K562 (cell line): ENCODE results near the gene RBBP4. TPM values are rescaled to one million over a fixed set of nuclear protein-coding genes. Genes with fewer than 3 reads are reported as not detected.
A peak's percentile ranks its signal among the peaks of the same experiment; 100 is the strongest.

ENCODE experiments used
- ATAC-seq: fragments of 200-7000 bp; cut with Tn5 transposase; 3 replicates; pipeline ENCODE4 v1.9.1; 2020; ENCODE audit warnings: moderate library complexity
- BruUV-seq: library from RNA; stranded (reverse); fragments of 400-500 nt; replicated peaks from 2 replicates; lab custom pipeline; 2021; lab: Mats Ljungman, UMichigan
- CTCF ChIA-PET: fragments of 300-600 bp; formaldehyde crosslinking; extraction: SDS; loops from one replicate; lab custom pipeline; 2021; ENCODE audit warnings: low intra/inter-chr PET ratio; lab: Yijun Ruan, JAX
- POLR2A ChIA-PET: fragments of 300-600, 350-650 bp; sonication (Branson Sonifier 250); formaldehyde crosslinking; extraction: SDS; loops from one replicate; lab custom pipeline; 2021; ENCODE audit warnings: antibody characterized with exemption, inconsistent platforms; lab: Yijun Ruan, JAX
- DNase-seq, 4 experiments: peaks; one replicate each; pipeline versions ENCODE4 v3.0.0 to v3.0.0-alpha.2; 2011 to 2018; ENCODE audit warnings: low spot score in 3 of 4, mixed read lengths in 3 of 4; ENCODE audit errors: extremely low read depth in 1 of 4
- FAIRE-seq: peaks from 2 replicates; lab custom pipeline; 2011; peaks lifted over from hg19 to GRCh38; lab: Jason Lieb, UNC
- H2AFZ ChIP-seq: 2 replicates; pipeline ENCODE4 v1.6.0; 2011; ENCODE audit warnings: low read depth, low read length, control low read depth, inconsistent platforms
- H3K27ac ChIP-seq: fragments of 200-600 bp; 3 replicates; pipeline ENCODE4 v1.8.0; 2011; ENCODE audit warnings: low read depth, mild to moderate bottlenecking, control low read depth, inconsistent platforms, low read length, moderate library complexity, mixed read lengths; ENCODE audit errors: extremely low read depth
- H3K27me3 ChIP-seq, 2 experiments: fragments of 300-600 bp in 1 of 2; 2 replicates in 1 of 2; 3 replicates in 1 of 2; pipeline versions ENCODE4 v1.6.0 to v1.8.0; 2011; ENCODE audit warnings: inconsistent platforms in 2 of 2, low read length in 2 of 2, mild to moderate bottlenecking in 1 of 2, mixed read lengths in 1 of 2, moderate library complexity in 1 of 2; ENCODE audit not compliant: control insufficient read depth in 2 of 2, insufficient read depth in 2 of 2
- H3K36me3 ChIP-seq: fragments of 300-600 bp; 3 replicates; pipeline ENCODE4 v1.8.0; 2011; ENCODE audit warnings: mild to moderate bottlenecking, low read length, inconsistent platforms; ENCODE audit not compliant: control insufficient read depth, insufficient read depth
- H3K4me1 ChIP-seq, 2 experiments: fragments of 200-600 bp in 1 of 2; replicated peaks in 1 of 2; 2 replicates in 1 of 2; 3 replicates in 1 of 2; pipeline versions ENCODE4 v1.5.1 to v1.8.0; 2011; ENCODE audit warnings: inconsistent platforms in 2 of 2, low read length in 2 of 2, mild to moderate bottlenecking in 1 of 2, mixed read lengths in 1 of 2, moderate library complexity in 1 of 2; ENCODE audit not compliant: control insufficient read depth in 2 of 2, insufficient read depth in 2 of 2
- H3K4me2 ChIP-seq: 2 replicates; pipeline ENCODE4 v1.6.1; 2011; ENCODE audit warnings: low read length, control low read depth, inconsistent platforms, mixed read lengths; ENCODE audit not compliant: insufficient read depth
- H3K4me3 ChIP-seq: fragments of 200-600 bp; sonication (generic), shearing (Covaris generic); 2 replicates; pipeline ENCODE4 v1.5.1; 2016; ENCODE audit warnings: control low read depth, inconsistent platforms
- H3K79me2 ChIP-seq: fragments of 200-600 bp; 3 replicates; pipeline ENCODE4 v1.8.0; 2011; ENCODE audit warnings: low read length, inconsistent platforms; ENCODE audit not compliant: control insufficient read depth, insufficient read depth
- H3K9ac ChIP-seq, 2 experiments: 2 replicates each; pipeline versions ENCODE4 v1.6.0 to v1.6.1; 2011; ENCODE audit warnings: low read depth in 2 of 2, low read length in 2 of 2, control low read depth in 1 of 2, inconsistent platforms in 1 of 2, mild to moderate bottlenecking in 1 of 2, mixed read lengths in 1 of 2; ENCODE audit not compliant: insufficient read depth in 1 of 2
- H3K9me1 ChIP-seq: one replicate; pipeline ENCODE4 v1.6.0; 2011; ENCODE audit warnings: inconsistent platforms, mild to moderate bottlenecking, low read length, moderate library complexity; ENCODE audit not compliant: control insufficient read depth, insufficient read depth
- H3K9me3 ChIP-seq: replicated peaks from 2 replicates; pipeline ENCODE4 v1.5.1; 2011; ENCODE audit warnings: low read depth, low read length, inconsistent platforms; ENCODE audit not compliant: control insufficient read depth, insufficient read depth
- H4K20me1 ChIP-seq: replicated peaks from 2 replicates; pipeline ENCODE4 v1.6.1; 2011; ENCODE audit warnings: low read length, inconsistent platforms, mixed read lengths; ENCODE audit not compliant: control insufficient read depth, insufficient read depth
- BCOR ChIP-seq: fragments of 450-650 bp; IDR thresholded peaks from 2 replicates; pipeline ENCODE4 v1.6.1; 2016
- CREM ChIP-seq: IDR thresholded peaks from 2 replicates; pipeline ENCODE4 v1.6.1; 2014; ENCODE audit warnings: antibody characterized with exemption, low read depth
- ESRRB ChIP-seq: fragments of 250-450 bp; sonication (Bioruptor Pico); IDR thresholded peaks from 2 replicates; pipeline ENCODE4 v1.5.0; 2020; ENCODE audit warnings: mild to moderate bottlenecking, moderate library complexity, borderline replicate concordance
- FOXA3 ChIP-seq, 2 experiments: fragments of 450-650 bp in 1 of 2; sonication (generic) in 1 of 2; formaldehyde crosslinking; IDR thresholded peaks in 1 of 2; conservative IDR thresholded peaks in 1 of 2; 2 replicates each; pipeline versions ENCODE4 v1.4.0 to v1.8.0; 2020 to 2022; ENCODE audit warnings: mild to moderate bottlenecking in 2 of 2, missing genetic modification reagents in 1 of 2
- MEIS2 ChIP-seq: fragments of 450-650 bp; IDR thresholded peaks from 2 replicates; pipeline ENCODE4 v1.6.1; 2014; ENCODE audit warnings: mild to moderate bottlenecking; ENCODE audit not compliant: partially characterized antibody
- PATZ1 ChIP-seq: fragments of 250-450 bp; sonication (Bioruptor Pico); IDR thresholded peaks from 2 replicates; pipeline ENCODE4 v1.5.0; 2020; ENCODE audit warnings: mild to moderate bottlenecking, borderline replicate concordance
- PTTG1 ChIP-seq: fragments of 450-650 bp; IDR thresholded peaks from 2 replicates; pipeline ENCODE4 v1.6.1; 2016; ENCODE audit warnings: low read depth, mild to moderate bottlenecking, missing genetic modification characterization, missing compliant biosample characterization
- RBM25 ChIP-seq: fragments of 200-400 bp; formaldehyde crosslinking; IDR thresholded peaks from 2 replicates; pipeline ENCODE4 v1.6.1; 2018; ENCODE audit warnings: low read length, low read depth, moderate library complexity; ENCODE audit not compliant: severe bottlenecking
- RBM39 ChIP-seq: fragments of 200-400 bp; formaldehyde crosslinking; optimal IDR thresholded peaks from 2 replicates; pipeline ENCODE3; 2018; ENCODE audit warnings: low read depth, low read length
- SP1 ChIP-seq: sonication (generic); formaldehyde crosslinking; IDR thresholded peaks from 2 replicates; pipeline ENCODE4 v1.8.1; 2022; ENCODE audit warnings: mild to moderate bottlenecking, missing genetic modification reagents
- TCF3 ChIP-seq: sonication (generic); formaldehyde crosslinking; IDR thresholded peaks from 2 replicates; pipeline ENCODE4 v1.4.0; 2020; ENCODE audit warnings: mild to moderate bottlenecking, missing genetic modification reagents
- VEZF1 ChIP-seq: fragments of 200-800 bp; sonication (Bioruptor generic); IDR thresholded peaks from 2 replicates; pipeline ENCODE4 v1.6.1; 2017; ENCODE audit warnings: missing genetic modification characterization, missing compliant biosample characterization
- ZNF23 ChIP-seq: fragments of 250-450 bp; sonication (Bioruptor Pico); IDR thresholded peaks from 2 replicates; pipeline ENCODE4 v1.4.0; 2020; ENCODE audit warnings: mild to moderate bottlenecking
- WGBS: fragments of 100-300 bp; shearing (Covaris generic); methylation state at CpG from one replicate; pipeline ENCODE4 v1.1.6; 2016; ENCODE audit warnings: low coverage, mixed read lengths; ENCODE audit not compliant: insufficient coverage; ENCODE audit errors: missing lambda C conversion rate; 5-methylcytosine and 5-hydroxymethylcytosine counted together
- in situ Hi-C: fragments of 300-500 bp; cut with MboI; formaldehyde crosslinking; loops from 4 replicates; pipeline ENCODE4 v1.15.0; 2018; ENCODE audit warnings: inconsistent platforms, mixed read lengths
- intact Hi-C: fragments of 100-400 bp; cut with micrococcal nuclease; formaldehyde crosslinking; loops from 2 replicates; pipeline ENCODE4 v1.14.2; 2022
- polyA plus RNA-seq, 8 experiments: library from polyadenylated mRNA; depleted of rRNA in 4 of 8; stranded (reverse) in 5 of 8; unstranded in 3 of 8; fragments of >200 nt; fragmentation: Nextera tagmentation in 2 of 8; fragmentation: Illumina TruSeq in 1 of 8; extraction: Ambion mirVana in 2 of 8; extraction: Trizol in 1 of 8; gene quantifications; 2 replicates each; pipeline versions ENCODE4 v1.2.1 to v1.2.3, GENCODE V29; 2011 to 2014; ENCODE audit warnings: inconsistent platforms in 1 of 8, missing spikeins in 1 of 8
- total RNA-seq, 7 experiments: library from RNA; depleted of rRNA in 6 of 7; stranded (reverse); fragments of >200 nt in 6 of 7; fragmentation: Illumina TruSeq in 2 of 7; extraction: Trizol in 2 of 7; gene quantifications; 2 replicates each; pipeline versions ENCODE4 v1.2.1 to v1.2.3, GENCODE V29; 2011 to 2021; ENCODE audit warnings: low replicate concordance in 1 of 7
- TF ChIP-seq, protein P1 (sequence below): fragments of 250-450 bp; sonication (Bioruptor Pico); IDR thresholded peaks from 2 replicates; pipeline ENCODE4 v1.4.0; 2020; ENCODE audit warnings: mild to moderate bottlenecking, moderate library complexity, borderline replicate concordance

Gene RBBP4
- total and polyA plus RNA-seq, 9 of the 15 experiments (the other 6 are each of a cell fraction or from before 2014, with no cell fraction given): 185 to 409 (median 259) TPM

DNA sequence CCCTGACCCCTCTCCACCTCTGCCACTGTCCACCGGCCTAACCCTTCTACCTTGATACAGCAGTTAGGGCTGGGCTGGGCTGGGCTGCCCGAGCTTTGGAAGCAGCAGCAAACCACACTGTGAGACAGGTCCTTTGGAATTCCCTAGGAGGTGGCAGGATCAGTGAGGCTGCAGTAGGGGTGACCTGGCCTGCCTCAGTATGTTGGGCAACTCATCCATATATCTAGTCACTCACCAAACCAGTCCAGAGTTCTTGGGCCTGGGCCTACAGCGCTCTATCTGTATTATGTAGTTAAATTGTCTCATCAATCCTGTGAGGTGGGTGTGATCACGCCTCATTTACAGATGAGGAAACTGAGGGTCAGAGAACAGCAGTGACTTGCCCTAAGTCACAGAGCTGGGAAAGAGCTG is 64.9 kb downstream of the RBBP4 start:
- in situ Hi-C loops (loop anchor here (10.0 kb wide), 1 partner anchor 49 kb away; no protein-coding TSS in a partner anchor), intact Hi-C loops (no loop called here)
- no peaks in the 10 kb centered on the region for H3K9me3 ChIP-seq
- peak overlapping the region in 1 of 2 experiments; percentile 81; a peak in 2 of 4 replicates for H3K9ac ChIP-seq
- no peak overlapping the region for H3K27ac ChIP-seq
- no peaks in the 10 kb centered on the region for H3K9me1 ChIP-seq
- FAIRE-seq (no peak), ATAC-seq (no peak), DNase-seq (no peak)
- ChIA-PET POLR2A (interaction anchor here (0.7 to 8.8 kb wide), 5 partner anchors 10 to 695 kb away, joined by 4 to 116 read pairs (median 9); no protein-coding TSS in a partner anchor), CTCF (interaction anchor here (1.2 to 1.3 kb wide), 2 partner anchors 52 to 57 kb away, joined by 5 to 7 read pairs; no protein-coding TSS in a partner anchor)
- no peak overlapping the region for H3K4me2 ChIP-seq
- H3K36me3 ChIP-seq: no peaks in the 10 kb centered on the region
- no peak overlapping the region for H3K4me3 ChIP-seq
- H3K27me3 ChIP-seq: no peaks in the 10 kb centered on the region
- no TSS peak for BruUV-seq
- 51% methylated on average over 4 of the region's 4 CpGs for WGBS
- H3K4me1 ChIP-seq: peaks cover 16 to 46% of the 10 kb centered on the region in 2 experiments; a peak in 4 of 5 replicates
- no peaks in the 10 kb centered on the region for H4K20me1 ChIP-seq
- peak overlapping the region; percentile 90 for H2AFZ ChIP-seq
- H3K79me2 ChIP-seq: no peaks in the 10 kb centered on the region
- no peak for TF ChIP-seq RBM39
- TF ChIP-seq RBM25: peak; percentile 62
- peak; percentile 64 for TF ChIP-seq BCOR
- no peak for TF ChIP-seq TCF3
- no peak for TF ChIP-seq FOXA3 (CRISPR knock-in tag; conservative IDR thresholded peaks at IDR 0.05 in 1 of 2, IDR thresholded peaks at IDR 0.05 in 1 of 2)
- no peak for TF ChIP-seq MEIS2
- TF ChIP-seq VEZF1 (CRISPR knock-in tag): no peak
- no peak for TF ChIP-seq SP1 (CRISPR knock-in tag)
- no peak for TF ChIP-seq PATZ1
- TF ChIP-seq, protein P1, sequence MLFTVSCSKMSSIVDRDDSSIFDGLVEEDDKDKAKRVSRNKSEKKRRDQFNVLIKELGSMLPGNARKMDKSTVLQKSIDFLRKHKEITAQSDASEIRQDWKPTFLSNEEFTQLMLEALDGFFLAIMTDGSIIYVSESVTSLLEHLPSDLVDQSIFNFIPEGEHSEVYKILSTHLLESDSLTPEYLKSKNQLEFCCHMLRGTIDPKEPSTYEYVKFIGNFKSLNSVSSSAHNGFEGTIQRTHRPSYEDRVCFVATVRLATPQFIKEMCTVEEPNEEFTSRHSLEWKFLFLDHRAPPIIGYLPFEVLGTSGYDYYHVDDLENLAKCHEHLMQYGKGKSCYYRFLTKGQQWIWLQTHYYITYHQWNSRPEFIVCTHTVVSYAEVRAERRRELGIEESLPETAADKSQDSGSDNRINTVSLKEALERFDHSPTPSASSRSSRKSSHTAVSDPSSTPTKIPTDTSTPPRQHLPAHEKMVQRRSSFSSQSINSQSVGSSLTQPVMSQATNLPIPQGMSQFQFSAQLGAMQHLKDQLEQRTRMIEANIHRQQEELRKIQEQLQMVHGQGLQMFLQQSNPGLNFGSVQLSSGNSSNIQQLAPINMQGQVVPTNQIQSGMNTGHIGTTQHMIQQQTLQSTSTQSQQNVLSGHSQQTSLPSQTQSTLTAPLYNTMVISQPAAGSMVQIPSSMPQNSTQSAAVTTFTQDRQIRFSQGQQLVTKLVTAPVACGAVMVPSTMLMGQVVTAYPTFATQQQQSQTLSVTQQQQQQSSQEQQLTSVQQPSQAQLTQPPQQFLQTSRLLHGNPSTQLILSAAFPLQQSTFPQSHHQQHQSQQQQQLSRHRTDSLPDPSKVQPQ (CRISPR knock-in tag): no peak
- no peak for TF ChIP-seq ZNF23
- no peak for TF ChIP-seq PTTG1 (tag)
- TF ChIP-seq ESRRB (CRISPR knock-in tag): no peak
- no peak for TF ChIP-seq CREM
